Nucleus accumbens (tissue), 56 donors: ENCODE data around the gene AHR.

Experiments used
- DNase-seq, 56 donors: peaks; one replicate each; lab custom pipeline; 2025; lab: John Stamatoyannopoulos, UW

AHR gene

DNA sequence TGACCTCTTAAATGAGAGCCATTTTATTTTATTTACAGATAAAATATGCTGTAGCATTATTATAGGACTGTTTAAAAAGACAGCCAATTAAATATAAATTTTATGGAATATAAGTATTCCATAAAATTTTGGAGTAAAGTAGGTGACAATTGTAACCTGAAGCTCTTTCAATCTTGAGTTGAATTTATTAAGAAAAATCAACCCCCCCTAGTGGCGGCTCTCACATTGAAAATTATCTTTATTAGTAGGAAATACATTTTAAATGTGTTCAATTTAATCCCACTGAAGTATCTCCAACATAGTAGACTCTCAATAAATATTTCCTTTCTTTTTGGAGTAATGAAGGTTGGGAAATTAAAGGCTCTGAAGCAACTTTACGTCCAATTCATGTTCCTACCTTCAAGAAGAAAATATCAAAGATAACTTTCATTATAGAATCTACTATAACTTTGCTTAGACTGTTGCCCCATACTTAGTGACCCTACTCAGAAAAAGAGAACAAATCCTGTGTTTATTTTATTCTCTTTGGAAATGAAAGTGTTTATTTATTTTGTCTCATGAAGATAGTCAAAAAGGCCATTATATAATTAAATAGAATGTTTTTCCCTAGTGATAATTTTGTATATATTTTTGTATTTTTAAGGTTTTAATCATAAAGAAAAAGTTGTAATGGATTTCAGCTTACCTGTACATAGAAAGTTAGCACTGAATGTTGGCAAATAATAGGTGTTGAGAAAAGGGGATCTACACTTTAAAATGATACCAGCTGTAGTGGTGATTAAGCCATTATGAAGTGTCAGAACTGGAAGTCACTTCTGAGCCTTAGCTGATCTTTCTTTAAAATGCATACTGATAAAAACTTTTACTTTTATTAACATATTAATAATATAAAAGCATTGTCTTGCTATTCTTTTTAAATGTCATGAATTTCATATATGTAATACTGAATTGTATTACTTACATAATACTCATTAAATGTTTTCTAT, 3.3 kb downstream of the AHR start:
- DNase-seq: peak in 9 of 56 donors; percentile 1 to 66 (median 14)

DNA sequence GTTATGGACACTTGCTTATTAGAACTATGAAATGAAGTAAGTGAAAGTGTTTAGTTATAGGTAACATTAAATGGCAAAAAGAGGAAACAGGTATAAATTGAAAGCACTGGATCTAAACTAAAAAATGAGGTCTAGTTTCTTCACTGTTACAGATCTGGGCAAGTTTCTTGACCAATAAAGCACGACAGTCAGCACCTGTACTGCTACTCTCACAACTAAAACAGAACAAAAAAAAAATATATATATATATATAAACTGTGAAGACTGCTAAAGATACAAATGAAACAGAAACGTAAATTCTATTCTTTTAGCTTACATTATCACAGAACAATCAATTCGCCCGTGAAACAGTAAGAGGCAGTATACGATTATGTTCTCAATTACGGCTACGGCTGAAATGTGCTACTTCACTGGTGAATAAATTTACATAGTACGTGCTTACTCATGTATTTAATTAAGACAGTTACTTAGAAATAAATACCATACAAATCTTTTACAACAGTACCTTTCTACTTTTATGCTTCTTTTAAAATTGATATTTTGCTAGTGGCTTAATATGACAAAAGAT, 4.2 kb downstream of the AHR start:
- DNase-seq: peak in 1 of 56 donors; percentile 1

DNA sequence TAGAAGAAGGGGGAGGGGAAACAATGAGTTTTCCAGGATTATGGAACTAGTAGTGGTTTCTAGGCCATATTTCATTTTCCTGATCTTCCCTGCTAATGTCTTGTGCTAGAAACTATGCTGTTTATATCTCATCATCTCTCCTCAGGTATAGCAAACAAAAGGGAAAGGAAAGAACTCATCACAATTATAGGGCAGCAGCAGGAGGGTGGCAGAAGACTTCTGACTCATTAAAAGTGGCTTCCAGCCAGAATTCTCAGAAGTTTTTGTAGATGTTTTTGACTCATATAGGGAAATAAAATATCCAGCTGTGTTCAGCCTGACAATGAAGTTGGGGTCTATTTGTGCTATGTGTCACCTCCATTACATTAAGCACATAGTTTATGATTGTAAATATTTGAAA, 6.5 kb downstream of the AHR start:
- DNase-seq: no peak

DNA sequence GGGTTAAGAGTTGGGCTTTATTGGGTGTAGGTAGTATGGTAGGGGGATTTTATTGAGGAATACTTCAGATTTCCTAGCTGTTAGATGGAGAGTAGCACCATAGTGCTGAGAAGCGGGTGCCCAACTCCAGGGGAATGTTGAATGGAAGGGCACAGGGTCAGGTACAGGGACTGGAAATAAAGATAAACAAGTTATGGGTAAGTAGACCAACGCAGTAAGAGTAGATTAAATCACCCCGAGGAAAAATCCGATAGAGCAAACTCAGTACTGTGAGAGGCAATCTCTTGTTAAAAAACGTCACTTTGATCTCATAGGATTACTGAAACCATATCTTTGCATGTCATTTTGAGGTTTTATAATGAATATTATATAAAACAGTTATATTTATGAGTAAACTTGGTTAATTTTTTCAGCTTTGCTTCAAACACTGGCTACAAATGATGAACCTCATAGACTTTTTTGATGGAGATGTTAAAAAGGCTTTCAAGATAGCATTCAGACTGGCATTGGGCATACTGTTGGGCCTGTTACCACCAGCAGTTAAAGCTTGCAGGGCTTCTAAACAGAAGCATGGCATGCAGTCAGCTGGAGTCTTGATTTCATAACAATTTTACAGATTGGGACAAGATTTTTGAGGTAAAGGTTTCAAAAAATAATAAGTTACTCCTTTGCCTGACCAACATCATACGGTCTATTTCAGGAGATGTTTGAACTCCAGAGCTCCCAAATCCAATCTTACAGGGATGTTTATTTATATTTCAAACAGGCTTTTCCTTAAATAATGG, 7.1 kb downstream of the AHR start:
- DNase-seq: no peak

DNA sequence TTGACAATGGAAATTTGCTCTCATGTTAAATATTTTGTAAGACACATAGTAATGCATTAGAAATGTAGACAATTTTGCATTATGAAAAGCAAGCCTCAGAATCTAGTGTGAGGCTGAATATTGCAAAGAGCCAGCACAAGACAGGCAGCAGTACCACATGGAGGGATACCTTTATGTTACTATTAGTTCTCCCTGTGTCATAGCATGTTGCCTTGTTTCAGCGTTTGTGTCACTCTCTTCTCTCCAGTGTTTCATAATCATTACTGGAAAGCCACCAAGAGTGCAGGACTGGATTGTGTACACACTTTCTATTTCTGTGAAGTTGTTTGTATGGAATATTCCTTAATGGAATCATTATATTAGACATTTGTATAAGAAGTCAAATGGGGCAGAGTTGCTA, 8.5 kb downstream of the AHR start:
- DNase-seq: no peak

DNA sequence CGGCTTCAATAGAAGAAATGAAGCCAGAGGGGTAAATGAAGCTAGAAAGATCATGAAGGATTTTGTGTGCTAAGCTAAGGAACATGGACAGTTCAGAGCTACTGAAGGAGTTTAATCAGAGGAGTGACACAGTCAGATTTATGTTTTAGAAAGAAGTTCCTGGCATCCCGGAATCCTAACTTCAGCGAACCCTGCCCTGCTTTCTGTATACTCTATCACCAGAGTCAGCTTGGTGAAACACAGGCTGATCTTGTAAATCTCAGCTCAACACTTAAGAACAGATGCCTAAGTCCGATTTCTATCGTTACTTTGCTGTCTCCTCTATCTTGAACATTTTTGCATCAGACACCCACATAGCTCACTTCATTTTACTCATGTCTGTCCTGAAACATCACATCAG, 9.1 kb downstream of the AHR start:
- no peak for DNase-seq

DNA sequence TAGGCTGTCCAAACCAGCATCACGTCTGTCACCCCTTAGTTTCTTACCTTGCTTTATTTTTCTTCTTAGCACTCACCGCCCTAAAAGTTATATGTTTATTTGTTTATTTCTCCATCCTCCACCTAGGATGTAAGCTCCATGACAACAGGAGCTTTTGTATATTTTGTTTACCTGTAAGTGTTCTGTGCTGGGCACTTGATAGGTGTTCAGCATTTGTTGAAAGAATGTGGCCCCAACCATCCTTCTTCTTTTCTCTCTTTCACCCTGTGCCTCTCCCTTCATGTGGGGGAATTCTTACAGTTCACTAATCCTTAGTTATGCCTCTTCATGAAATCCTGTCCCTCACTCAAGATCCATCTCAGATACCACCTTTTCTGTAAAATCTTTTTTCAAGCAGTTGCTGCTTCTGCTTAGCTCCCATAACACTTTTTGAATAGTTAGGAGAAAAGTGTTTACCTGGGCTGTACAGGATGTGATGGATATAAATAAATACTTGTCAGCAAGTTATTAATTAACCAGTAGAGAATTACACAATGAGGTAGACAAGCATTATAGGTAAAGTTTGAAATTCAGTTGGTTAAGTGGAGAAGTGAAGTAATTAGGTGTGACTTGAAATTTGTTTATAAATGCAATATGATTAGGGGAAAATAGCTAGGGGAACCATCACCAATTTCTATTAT, 9.7 kb downstream of the AHR start:
- no peak for DNase-seq

DNA sequence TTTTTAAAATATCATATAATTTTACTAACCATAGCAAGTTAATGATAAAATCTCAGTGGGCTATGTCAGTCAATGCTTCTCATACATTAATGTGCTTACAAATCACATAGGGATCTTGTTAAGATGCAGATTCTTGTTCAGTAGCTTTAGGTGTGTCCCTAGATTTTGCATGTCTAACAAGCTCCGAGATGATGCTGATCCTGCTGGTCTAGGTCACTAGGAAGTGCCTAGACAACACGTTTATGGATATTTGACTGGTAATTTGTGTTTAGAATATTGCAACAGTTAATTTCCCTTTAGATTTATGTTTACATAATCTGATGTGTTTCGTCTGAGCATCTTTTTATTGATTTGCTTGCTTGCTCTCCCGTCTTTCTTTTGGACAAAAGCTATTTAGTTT, 12.7 kb downstream of the AHR start:
- DNase-seq: no peak

DNA sequence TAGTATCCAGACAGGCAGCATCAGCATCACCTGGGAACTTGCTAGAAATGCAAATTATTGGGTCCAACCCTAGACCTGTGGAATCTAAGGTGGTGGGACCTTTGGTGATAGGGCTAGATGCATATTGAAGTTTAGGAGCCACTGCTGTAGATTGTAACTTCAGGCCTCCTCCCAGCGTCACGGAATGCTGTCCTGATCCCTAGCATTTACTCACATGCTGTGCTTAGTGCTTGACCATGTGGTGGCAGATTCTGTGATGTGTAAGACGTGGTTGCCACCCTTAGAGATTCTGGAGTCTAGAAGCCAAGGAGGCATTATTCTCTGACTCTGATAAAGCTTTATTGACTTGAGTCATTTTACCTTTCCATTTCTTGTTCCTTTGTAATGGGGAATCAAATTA, 13.5 kb downstream of the AHR start:
- no peak for DNase-seq

DNA sequence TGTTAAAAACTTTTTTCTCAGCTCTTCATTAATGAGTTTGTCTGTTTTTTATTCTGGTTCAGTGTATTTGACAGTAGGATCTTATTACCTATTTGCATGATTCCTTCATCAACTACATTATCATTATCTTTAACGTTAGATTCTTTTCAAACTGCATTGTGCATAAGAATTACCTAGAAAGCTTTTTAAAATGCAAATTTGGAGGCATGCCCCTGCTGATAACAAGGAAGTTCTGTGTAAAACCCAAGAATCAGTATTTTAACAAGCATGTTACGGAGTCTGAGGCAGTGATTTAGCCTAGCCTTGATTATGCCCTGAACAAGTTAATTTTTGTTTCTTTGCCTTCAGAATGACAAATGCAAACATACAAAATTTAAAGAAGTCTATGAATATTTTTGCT, 14.2 kb downstream of the AHR start:
- no peak for DNase-seq

DNA sequence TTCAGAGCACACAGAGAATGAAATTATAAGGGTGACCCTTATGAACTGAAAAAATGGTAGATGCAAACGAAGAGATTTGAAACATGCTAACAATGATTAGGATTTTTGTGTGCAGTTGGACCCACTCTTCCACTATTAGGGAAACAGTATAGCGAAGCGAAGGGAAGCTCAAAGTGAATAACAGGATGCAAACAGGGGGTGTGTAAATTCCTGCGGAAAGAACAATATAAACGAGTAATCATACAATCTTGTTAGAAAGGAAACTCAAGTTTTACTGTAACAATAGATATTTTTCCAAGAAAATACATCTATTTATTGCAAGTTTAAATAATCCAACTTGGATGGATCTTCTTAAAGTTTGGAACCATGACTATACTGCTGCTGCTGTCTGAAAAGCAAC, 14.7 kb downstream of the AHR start:
- no peak for DNase-seq

DNA sequence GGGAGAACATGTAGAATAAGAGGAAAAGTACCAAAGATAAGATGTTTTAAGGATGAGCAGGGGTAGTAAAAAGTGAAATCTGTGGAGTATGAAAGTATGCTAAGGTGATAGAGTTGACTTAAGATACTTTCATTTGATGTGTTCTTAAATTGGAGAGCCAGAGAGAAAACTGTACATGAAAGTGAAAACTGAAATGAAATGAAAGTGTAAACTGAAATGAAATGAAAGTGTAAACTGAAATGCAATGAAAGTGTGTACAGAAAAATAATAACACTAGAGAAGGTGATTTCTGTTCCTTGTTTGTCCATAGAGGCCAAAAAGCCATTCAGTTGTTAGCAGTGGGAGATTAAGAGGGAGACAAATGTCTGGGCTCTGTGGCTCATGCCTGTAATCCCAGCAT, 17.5 kb downstream of the AHR start:
- no peak for DNase-seq

DNA sequence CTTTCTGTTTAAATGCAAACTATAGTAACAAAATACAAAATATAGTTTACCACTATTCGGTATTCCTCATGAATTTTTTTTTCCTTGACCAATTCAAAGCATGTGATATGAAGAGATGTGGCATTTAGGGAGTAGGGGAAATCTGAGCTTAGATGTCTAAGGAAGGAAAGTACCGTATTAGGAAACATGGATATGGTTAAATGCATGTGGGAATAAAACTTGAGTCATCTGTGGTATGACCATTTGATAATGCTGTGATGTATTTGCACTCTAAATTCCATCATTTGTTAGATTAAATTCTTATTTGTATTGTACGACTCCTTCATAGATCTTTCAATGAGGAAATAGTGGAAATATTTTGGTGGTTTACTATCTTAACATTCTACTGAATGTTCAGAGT, 19.7 kb downstream of the AHR start:
- DNase-seq: no peak

DNA sequence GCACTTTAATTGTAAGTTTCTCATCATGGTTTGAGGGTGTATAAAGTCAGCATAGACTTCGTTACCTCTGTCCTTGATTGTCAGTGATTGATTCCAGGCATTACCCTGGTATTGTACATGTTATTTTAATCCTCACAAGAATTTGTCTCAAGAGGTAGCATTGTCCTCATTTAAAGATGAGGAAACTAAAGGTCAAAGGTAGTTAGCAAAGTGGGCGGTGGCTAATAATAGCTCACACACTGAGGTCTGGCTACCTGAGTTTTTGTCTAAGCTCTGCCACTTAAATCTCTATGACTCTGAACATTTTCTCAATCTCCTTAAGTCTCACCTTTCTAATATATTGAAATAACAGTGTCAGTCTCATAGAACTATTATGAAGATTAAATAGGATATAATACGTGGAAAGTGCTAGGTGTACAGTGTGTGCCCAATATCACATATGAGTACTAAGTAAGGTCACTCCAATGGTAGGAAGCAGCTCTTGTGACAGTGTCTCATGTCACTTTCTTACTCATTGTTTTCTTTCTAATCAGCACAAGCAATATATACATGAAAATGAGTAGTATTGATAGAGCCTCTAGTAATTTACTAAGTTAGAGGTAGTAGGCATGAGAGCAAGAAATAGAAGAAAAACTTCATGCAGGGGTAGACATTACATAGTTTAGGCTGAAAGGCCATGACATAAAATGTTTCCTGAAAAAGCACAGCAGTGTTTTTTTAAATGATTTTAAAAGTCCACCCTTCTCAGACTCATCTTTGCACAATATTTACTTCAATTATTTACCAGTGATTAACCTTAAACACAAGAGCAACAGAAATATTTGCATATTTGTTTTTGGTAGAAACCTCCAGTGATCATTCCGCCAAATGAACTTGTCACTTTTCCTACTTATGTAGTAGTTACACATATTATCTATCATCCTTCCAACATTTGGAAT, 21.0 kb downstream of the AHR start:
- DNase-seq: no peak

DNA sequence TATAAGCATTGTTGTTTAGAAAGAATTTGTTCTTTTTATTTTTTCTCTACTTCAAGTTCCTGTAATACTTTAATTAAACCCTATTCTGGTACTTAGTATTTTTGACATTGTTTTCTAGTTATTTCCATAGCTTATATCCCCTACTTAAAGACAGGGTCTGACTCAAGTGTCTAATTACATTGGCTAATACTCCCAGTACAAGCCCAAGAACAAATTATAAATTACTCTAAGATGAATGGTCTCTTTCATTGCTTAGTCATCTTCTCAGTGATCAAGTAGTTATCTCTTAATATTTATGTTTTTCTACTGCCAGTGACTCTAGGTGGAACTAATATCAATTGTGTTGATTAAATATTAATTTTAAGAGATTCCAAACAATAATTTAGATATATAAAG, 21.6 kb downstream of the AHR start:
- DNase-seq: no peak

DNA sequence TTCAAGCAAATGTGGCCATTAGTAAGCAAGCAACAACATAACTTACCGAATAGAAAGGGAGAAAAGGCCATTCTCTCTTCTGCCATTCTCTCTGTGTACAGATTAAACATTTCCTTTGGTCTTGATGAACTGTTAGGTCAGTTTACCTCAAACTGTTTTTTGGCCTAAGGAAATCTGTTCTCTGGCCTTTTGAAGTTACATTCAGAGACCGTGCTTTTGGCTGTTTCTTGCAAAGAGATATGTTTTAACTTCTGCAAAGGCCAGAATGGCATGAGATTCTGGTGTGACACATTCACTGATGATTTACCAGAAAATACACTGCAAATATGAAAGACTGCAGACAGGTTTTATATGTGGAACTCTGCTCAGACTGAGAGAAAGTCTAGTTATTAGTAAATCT, 22.2 kb downstream of the AHR start:
- DNase-seq: no peak

DNA sequence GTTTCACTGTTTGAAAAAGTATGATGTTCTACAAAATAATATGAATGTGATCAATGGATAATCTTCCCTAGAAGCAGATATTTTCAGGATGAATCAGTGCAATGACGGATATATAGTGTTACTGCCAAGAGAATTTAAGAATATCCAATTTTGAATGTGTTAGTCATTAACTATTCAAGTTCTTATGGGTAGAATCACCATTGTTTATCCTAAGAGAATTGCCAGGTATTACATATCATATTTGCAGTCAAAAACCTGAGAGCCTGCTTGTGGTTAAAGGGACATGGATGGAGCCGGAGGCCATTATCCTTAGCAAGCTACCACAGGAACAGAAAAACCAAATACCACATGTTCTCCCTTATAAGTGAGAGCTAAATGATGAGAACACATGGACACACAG, 26.9 kb downstream of the AHR start:
- no peak for DNase-seq

DNA sequence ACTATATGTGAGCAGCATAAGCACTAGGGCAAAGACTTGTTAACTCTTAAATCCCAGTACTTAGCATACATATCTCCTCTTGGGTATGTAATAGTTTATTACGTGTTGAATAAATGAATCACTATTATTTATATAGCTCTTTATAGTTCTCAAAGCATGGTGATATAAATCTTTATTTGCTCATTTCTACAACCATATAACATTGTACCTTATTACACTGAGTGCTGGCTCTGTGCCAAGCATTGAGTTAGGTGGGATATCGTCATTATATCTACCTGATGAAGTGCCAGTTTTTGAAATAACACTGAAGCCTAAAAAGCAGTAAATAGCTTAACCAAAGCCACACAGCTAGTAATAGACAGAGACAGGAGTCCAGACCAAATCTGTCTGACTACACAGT, 27.9 kb downstream of the AHR start:
- no peak for DNase-seq

DNA sequence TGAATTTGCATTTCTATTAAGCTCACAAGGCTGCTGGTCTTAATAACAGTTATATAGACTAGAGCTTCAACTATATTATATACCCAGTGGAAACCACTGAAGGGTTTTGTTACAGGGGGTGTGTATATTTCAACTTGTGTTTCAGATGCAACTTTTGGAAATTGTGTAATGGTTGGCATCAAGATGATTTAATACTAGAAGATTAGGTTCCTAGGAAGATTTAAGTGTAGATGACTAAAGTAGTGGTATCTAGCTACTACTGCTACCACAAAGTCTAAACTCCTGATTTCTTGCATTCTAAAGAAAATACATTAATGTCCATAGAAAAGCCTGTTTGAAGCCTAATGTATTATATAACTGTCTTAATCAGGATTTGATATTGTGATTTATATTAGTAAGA, 30.2 kb downstream of the AHR start:
- no peak for DNase-seq

DNA sequence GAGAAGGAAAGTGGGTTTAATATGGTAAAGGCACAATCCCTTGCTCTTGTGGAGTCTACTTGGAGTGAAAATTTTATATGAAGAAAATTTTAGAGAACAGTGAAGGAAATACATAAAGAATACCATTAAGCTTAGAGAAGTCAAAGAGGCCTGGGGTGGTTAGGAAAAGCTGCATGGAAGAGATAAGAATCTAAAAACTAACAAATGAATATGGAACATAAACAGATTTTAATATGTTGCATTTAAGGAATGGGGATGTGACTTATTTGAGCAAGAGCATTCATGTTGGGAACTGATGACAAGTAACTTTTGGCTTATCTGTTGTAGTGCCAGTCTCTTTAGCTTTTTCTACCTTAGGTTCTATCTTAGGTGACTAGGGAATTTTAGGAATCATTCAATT, 31.0 kb downstream of the AHR start:
- DNase-seq: no peak
